ENCODE results near the gene PLEKHM3.

PLEKHM3 gene

GRCh38 chr2:208049006-208049405, 23.7 kb upstream of the PLEKHM3 start:
- H3K9me3 ChIP-seq (ENCODE audit: low read length): no peaks in the 10 kb centered on the region
- no peaks in the 10 kb centered on the region for H3K4me1 ChIP-seq (ENCODE audit: insufficient read depth, low read length)
- H3K9ac ChIP-seq (ENCODE audit: low read length): no peak overlapping the region
- H3K4me3 ChIP-seq (ENCODE audit: low read depth in 1 of 2, low read length in 2 of 2): no peak overlapping the region
- H3K36me3 ChIP-seq (ENCODE audit: insufficient read depth, low read length): no peaks in the 10 kb centered on the region
- H3K27me3 ChIP-seq (ENCODE audit: control insufficient read depth in 1 of 2, insufficient read depth in 2 of 2, low read length in 2 of 2): no peaks in the 10 kb centered on the region
- no peak overlapping the region for H3K27ac ChIP-seq (ENCODE audit: low read depth, low read length)

GRCh38 chr2:208047840-208048239, 22.5 kb upstream of the PLEKHM3 start:
- Histone ChIP-seq H3K36me3 (ENCODE audit: insufficient read depth, low read length) (no peaks in the 10 kb centered on the region), H3K27me3 (ENCODE audit: control insufficient read depth in 1 of 2, insufficient read depth in 2 of 2, low read length in 2 of 2) (no peaks in the 10 kb centered on the region)

GRCh38 chr2:208046686-208047085, 21.4 kb upstream of the PLEKHM3 start:
- Histone ChIP-seq H3K9ac (ENCODE audit: low read length) (no peak overlapping the region), H3K36me3 (ENCODE audit: insufficient read depth, low read length) (no peaks in the 10 kb centered on the region), H3K27me3 (ENCODE audit: control insufficient read depth in 1 of 2, insufficient read depth in 2 of 2, low read length in 2 of 2) (no peaks in the 10 kb centered on the region), H3K27ac (ENCODE audit: low read depth, low read length) (no peak overlapping the region), H3K4me3 (ENCODE audit: low read depth in 1 of 2, low read length in 2 of 2) (no peak overlapping the region), H3K9me3 (ENCODE audit: low read length) (no peaks in the 10 kb centered on the region), H3K4me1 (ENCODE audit: insufficient read depth, low read length) (no peaks in the 10 kb centered on the region)

More at GRCh38 chr2:208047840-208048239, 22.5 kb upstream of the PLEKHM3 start:
- H3K9me3 ChIP-seq (ENCODE audit: low read length): no peaks in the 10 kb centered on the region
- H3K4me3 ChIP-seq (ENCODE audit: low read depth in 1 of 2, low read length in 2 of 2): no peak overlapping the region
- H3K9ac ChIP-seq (ENCODE audit: low read length): no peak overlapping the region
- H3K27ac ChIP-seq (ENCODE audit: low read depth, low read length): no peak overlapping the region
- no peaks in the 10 kb centered on the region for H3K4me1 ChIP-seq (ENCODE audit: insufficient read depth, low read length)

- Histone ChIP-seq H3K9ac (ENCODE audit: low read length) (no peak overlapping the region), H3K9me3 (ENCODE audit: low read length) (no peaks in the 10 kb centered on the region), H3K36me3 (ENCODE audit: insufficient read depth, low read length) (no peaks in the 10 kb centered on the region), H3K27me3 (ENCODE audit: control insufficient read depth in 1 of 2, insufficient read depth in 2 of 2, low read length in 2 of 2) (no peaks in the 10 kb centered on the region), H3K27ac (ENCODE audit: low read depth, low read length) (no peak overlapping the region), H3K4me1 (ENCODE audit: insufficient read depth, low read length) (no peaks in the 10 kb centered on the region), H3K4me3 (ENCODE audit: low read depth in 1 of 2, low read length in 2 of 2) (no peak overlapping the region)
These were observed 17.1 kb upstream of the PLEKHM3 start for GRCh38 chr2:208042450-208042849.

- no peak overlapping the region for H3K4me3 ChIP-seq (ENCODE audit: low read depth in 1 of 2, low read length in 2 of 2)
- H3K4me1 ChIP-seq (ENCODE audit: insufficient read depth, low read length): no peaks in the 10 kb centered on the region
- H3K27ac ChIP-seq (ENCODE audit: low read depth, low read length): no peak overlapping the region
- H3K9me3 ChIP-seq (ENCODE audit: low read length): no peaks in the 10 kb centered on the region
- H3K36me3 ChIP-seq (ENCODE audit: insufficient read depth, low read length): no peaks in the 10 kb centered on the region
- no peak overlapping the region for H3K9ac ChIP-seq (ENCODE audit: low read length)
- no peaks in the 10 kb centered on the region for H3K27me3 ChIP-seq (ENCODE audit: control insufficient read depth in 1 of 2, insufficient read depth in 2 of 2, low read length in 2 of 2)
These were observed 16.7 kb upstream of the PLEKHM3 start for GRCh38 chr2:208042041-208042440.

GRCh38 chr2:208040199-208041171, 15.2 kb upstream of the PLEKHM3 start:
- Histone ChIP-seq H3K9me3 (ENCODE audit: low read length) (no peaks in the 10 kb centered on the region), H3K4me1 (ENCODE audit: insufficient read depth, low read length) (no peaks in the 10 kb centered on the region), H3K9ac (ENCODE audit: low read length) (no peak overlapping the region), H3K27me3 (ENCODE audit: control insufficient read depth in 1 of 2, insufficient read depth in 2 of 2, low read length in 2 of 2) (no peaks in the 10 kb centered on the region), H3K4me3 (ENCODE audit: low read depth in 1 of 2, low read length in 2 of 2) (no peak overlapping the region), H3K27ac (ENCODE audit: low read depth, low read length) (no peak overlapping the region), H3K36me3 (ENCODE audit: insufficient read depth, low read length) (no peaks in the 10 kb centered on the region)

- H3K27me3 ChIP-seq (ENCODE audit: control insufficient read depth in 1 of 2, insufficient read depth in 2 of 2, low read length in 2 of 2): no peaks in the 10 kb centered on the region
- H3K4me3 ChIP-seq (ENCODE audit: low read depth in 1 of 2, low read length in 2 of 2): no peak overlapping the region
- no peaks in the 10 kb centered on the region for H3K9me3 ChIP-seq (ENCODE audit: low read length)
- no peak overlapping the region for H3K9ac ChIP-seq (ENCODE audit: low read length)
- no peaks in the 10 kb centered on the region for H3K36me3 ChIP-seq (ENCODE audit: insufficient read depth, low read length)
- no peaks in the 10 kb centered on the region for H3K4me1 ChIP-seq (ENCODE audit: insufficient read depth, low read length)
- H3K27ac ChIP-seq (ENCODE audit: low read depth, low read length): no peak overlapping the region
These were observed 14.2 kb upstream of the PLEKHM3 start for GRCh38 chr2:208039376-208040110.

GRCh38 chr2:208037564-208038487, 12.5 kb upstream of the PLEKHM3 start:
- Histone ChIP-seq H3K9me3 (ENCODE audit: low read length) (no peaks in the 10 kb centered on the region), H3K36me3 (ENCODE audit: insufficient read depth, low read length) (no peaks in the 10 kb centered on the region), H3K4me1 (ENCODE audit: insufficient read depth, low read length) (no peaks in the 10 kb centered on the region)

GRCh38 chr2:208036357-208036756, 11.0 kb upstream of the PLEKHM3 start:
- no peak overlapping the region for H3K27ac ChIP-seq (ENCODE audit: low read depth, low read length)
- no peaks in the 10 kb centered on the region for H3K27me3 ChIP-seq (ENCODE audit: control insufficient read depth in 1 of 2, insufficient read depth in 2 of 2, low read length in 2 of 2)
- no peaks in the 10 kb centered on the region for H3K4me1 ChIP-seq (ENCODE audit: insufficient read depth, low read length)
- no peaks in the 10 kb centered on the region for H3K9me3 ChIP-seq (ENCODE audit: low read length)
- no peaks in the 10 kb centered on the region for H3K36me3 ChIP-seq (ENCODE audit: insufficient read depth, low read length)
- no peak overlapping the region for H3K4me3 ChIP-seq (ENCODE audit: low read depth in 1 of 2, low read length in 2 of 2)
- H3K9ac ChIP-seq (ENCODE audit: low read length): no peak overlapping the region

More at GRCh38 chr2:208037564-208038487, 12.5 kb upstream of the PLEKHM3 start:
- Histone ChIP-seq H3K4me3 (ENCODE audit: low read depth in 1 of 2, low read length in 2 of 2) (no peak overlapping the region), H3K9ac (ENCODE audit: low read length) (no peak overlapping the region), H3K27ac (ENCODE audit: low read depth, low read length) (no peak overlapping the region), H3K27me3 (ENCODE audit: control insufficient read depth in 1 of 2, insufficient read depth in 2 of 2, low read length in 2 of 2) (no peaks in the 10 kb centered on the region)

GRCh38 chr2:208034503-208035140, 9.3 kb upstream of the PLEKHM3 start:
- Histone ChIP-seq H3K4me3 (ENCODE audit: low read depth in 1 of 2, low read length in 2 of 2) (no peak overlapping the region), H3K4me1 (ENCODE audit: insufficient read depth, low read length) (no peaks in the 10 kb centered on the region), H3K27ac (ENCODE audit: low read depth, low read length) (no peak overlapping the region), H3K9ac (ENCODE audit: low read length) (no peak overlapping the region), H3K27me3 (ENCODE audit: control insufficient read depth in 1 of 2, insufficient read depth in 2 of 2, low read length in 2 of 2) (no peaks in the 10 kb centered on the region), H3K9me3 (ENCODE audit: low read length) (no peaks in the 10 kb centered on the region), H3K36me3 (ENCODE audit: insufficient read depth, low read length) (no peaks in the 10 kb centered on the region)

Measured in muscle layer of colon (tissue), 2 donors.